HK-2 (cell line): ENCODE data around the gene RCSD1.
"Not testable (repeated sequence)": the region's sequence is repeated elsewhere in the genome, so short reads cannot be mapped to it uniquely, and the experiment has no call there.

ENCODE experiments used
- DNase-seq: peaks from one replicate; pipeline ENCODE4 v3.0.0-alpha.2; 2018; ENCODE audit not compliant: unreplicated experiment

Gene RCSD1, protein sequence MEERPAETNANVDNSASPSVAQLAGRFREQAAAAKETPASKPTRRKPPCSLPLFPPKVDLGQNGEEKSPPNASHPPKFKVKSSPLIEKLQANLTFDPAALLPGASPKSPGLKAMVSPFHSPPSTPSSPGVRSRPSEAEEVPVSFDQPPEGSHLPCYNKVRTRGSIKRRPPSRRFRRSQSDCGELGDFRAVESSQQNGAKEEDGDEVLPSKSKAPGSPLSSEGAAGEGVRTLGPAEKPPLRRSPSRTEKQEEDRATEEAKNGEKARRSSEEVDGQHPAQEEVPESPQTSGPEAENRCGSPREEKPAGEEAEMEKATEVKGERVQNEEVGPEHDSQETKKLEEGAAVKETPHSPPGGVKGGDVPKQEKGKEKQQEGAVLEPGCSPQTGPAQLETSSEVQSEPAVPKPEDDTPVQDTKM

DNA sequence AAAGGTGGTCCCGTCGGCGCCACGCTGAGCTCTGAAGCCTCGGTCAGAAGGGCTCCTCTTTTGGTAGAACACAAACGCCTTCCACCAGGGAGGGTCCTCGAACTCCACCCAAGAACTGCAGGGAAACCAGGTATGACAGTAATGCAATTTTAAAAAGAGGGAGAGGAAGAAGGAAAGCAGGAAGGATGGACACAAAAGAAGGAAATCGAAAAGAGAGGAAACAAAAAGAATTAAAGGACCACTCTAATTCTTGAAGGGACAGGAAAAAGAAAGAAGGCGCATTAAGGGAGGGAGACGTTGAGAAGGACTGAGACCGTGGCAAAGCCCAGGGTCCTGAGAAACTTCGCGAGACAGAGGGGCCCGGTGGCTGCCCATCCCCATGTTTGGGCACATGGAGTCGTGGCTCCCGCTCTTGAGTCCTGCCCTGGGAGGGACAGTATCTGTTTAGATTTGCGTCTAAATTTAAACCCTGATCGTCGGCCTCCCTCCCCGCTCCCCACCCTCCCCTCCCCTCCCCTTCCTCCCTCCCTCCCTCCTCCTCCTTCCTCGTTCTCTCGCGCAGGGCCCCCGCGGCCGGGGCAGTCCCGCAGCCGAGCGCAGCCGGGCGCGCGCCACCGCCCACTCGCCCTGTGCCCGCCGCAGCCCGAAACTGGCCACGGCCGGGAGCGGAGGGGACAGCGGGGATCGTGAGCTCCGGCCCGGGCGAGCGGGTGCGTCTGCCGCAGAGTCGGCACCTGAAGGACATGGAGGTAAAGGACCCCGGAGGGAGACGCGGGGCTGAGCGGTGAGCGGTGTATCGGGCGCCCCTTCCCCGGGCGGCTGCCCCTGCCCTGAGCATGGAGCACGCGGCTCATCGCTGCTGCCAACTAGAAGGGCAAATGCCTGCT lies at the start of gene RCSD1:
Gene RCSD1 (plus strand): TSS at position 552 of the 887 bp plus-strand sequence. CDS start 192 bp downstream, at position 744.
- DNase-seq = no peak

DNA sequence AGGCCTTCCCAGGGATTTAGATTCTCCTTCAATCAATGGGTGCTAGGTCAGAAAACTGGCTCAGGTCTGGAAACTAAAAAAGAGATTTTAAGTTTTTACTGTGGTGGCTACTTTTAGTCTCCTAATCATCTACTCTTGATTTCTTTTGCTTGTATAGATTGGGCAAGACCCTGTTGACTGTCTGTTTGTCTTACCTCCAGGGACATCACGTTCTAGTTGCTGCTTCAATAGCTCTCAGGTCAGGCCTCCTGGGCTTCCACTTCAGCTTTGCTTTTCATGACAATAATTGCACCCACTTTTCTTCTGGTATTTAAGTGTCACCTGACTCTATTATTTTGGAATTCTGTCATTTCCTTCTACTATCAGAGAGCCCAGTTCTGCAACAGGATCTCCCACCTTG lies 48.0 kb upstream of the RCSD1 start:
- no peak for DNase-seq

DNA sequence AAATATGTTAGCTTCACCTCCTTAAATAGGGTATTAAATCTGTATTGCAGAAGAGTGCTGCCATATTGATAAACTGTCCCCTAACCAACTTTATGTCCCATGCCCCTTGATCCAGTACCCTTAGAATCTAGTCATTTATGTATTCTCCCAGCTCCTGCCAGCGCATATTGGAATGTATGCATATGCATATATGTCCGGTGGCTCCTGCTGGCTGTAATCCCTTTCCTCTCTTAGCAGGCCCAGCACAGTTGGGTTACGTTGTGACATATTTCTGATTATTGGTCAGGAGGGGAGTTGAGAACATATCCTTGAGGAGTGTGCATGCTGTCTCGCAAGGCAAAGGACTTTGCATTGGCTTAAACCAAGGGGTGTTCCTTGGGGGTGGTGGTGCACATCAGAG lies 47.3 kb upstream of the RCSD1 start:
- no peak for DNase-seq

DNA sequence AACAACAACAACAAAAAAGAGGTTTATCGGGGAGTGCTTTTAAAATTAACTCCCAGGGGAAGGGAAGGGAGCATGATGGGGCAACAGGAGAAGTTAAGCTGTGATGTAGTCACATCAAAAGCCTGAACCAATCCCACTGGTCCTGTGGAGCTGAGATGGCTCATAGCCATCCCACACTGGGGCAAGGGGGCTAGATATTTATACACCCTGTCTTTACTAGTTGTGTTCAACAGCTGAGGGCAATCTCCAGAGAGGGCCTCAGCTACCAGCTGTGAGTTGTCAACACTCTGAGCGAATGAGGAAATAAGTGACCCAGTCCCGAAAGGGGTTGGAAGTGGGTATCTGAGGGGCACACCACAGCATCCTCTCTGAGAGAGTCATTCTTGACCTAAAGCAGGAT lies 45.5 kb upstream of the RCSD1 start:
- no peak for DNase-seq

DNA sequence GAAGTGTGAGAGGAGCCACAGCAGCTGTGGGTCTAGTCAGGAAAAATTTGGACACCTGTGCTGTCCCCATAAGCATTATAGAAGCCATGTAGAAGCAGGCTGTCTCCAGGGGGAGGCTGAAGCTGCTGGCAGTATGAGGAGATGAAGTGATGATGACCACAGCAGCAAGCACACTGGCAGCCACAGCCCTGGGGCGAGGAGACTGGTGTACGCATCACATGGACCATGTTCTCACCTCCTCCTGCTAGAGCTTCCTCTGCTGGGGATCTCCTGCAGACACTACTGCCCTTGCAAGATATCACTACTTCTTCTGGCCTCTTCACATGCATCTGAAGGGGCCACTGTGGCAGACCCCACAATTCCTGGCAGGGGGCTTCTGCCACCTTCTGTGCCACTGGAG lies 42.7 kb upstream of the RCSD1 start:
- no peak for DNase-seq

DNA sequence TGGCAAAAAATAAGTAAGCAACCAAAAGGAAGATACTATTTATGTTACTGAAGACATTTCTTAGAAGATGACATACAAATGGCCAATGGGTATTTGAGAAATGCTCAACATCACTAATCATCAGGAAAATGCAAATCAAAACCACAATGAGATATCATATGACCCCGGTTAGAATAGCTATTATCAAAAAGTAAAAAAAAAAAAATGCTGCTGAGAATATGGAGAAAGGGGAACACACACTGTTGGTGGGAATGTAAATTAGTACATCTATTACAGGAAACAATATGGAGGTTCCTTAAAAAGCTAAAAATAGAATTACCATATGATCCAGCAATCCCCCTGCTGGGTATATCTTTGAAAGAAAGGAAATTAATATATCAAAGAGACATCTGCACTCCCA lies 42.2 kb upstream of the RCSD1 start:
- no peak for DNase-seq

DNA sequence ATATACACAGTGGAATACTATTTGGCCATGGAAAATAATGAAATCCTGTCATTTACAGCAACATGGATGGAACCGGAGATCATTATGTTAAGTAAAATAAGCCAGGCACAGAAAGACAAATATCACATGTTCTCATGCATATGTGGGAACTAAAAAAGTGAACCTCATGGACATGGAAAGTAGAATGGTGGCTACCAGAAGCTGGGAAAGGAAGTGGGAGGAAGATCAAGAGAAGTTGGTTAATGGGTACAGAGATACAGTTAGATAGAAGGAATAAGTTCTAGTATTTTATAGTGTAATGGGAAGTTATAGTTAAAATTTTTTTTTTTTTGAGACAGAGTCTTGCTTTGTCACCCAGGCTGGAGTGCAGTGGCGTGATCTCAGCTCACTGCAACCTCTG lies 41.7 kb upstream of the RCSD1 start:
- DNase-seq = no peak

DNA sequence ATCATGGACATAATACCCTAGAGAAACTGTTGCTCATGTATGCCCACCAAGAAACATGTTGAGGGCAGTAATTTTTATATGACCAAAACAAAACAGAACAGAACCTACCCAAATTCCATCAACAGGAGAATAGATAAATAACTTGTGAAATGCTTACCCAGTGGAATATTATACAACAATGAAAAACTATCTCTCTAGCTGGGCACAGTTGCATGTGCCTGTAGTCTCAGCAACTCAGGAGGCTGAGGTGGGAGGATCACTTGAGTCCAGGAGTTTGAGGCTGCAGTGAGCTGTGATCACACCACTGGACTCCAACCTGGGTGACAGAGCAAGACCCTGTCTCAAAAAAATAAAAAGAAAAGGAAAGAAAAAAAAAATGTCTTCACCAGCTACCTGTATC lies 37.6 kb upstream of the RCSD1 start:
- no peak for DNase-seq

DNA sequence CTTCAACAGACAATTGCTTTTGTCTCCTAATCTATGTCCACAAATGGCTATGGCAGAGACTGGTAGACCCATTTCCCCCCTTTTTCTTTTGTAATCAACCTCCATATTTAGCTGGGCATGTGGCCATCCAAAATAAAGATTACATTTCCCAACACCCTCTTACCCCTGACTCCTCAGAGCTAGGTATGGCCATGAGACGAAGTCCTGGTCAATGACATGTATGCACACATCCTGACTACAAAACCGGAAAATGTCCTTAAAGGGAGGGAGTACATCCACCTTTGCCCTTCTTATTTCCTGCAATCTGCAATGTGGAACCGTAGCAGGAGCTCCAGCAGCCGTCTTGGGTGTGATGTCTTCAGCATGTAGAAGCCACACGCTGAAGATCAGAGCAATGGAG lies 36.2 kb upstream of the RCSD1 start:
- no peak for DNase-seq

DNA sequence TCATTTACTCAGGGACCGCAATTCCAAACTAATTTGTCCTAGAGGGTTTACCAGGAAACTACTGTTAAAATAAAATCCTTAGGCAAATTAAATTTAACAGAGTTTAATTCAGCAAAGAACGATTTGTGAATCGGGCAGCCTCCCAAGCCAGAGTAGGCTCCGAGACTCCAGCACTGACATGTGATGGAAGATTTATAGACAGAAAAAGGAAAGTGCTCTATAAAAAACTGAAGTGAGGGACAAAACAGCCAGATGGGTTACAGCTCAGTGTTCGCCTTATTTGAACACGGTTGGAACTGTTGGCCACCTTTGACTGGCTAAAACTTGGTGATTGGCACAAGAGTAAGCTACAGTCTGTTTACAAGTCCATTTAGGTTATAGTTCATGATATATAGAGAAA lies 35.2 kb upstream of the RCSD1 start:
- DNase-seq = no peak

DNA sequence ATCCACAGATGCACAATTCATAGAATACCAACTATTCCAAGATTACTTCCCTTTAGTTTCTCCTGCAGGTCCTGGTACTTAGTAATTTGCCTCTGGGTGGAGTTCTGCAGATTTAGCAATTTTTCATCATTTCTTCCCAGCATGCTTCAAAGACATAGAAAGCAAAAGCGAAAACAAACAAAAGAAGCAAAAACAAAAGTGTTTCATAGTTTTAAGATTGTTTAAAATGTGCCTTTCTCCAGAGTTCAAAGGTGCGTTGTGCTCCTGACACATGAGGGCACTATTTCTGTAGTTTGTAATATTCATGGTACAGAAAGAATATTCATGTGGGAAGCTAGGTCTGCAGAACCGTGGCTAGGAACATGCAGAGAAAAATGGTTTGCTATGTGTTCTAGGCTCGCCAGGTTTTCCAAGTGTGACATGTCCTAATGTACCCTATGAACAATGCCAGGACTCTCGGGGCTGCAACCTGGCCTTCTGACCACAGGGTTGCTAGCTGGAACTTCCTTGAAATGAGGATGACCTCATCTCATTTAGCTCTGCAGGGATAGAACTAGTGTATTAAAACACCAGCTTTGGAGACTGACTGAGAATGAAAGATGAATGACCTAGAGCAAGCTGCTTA lies 30.0 kb upstream of the RCSD1 start:
- DNase-seq = no peak

DNA sequence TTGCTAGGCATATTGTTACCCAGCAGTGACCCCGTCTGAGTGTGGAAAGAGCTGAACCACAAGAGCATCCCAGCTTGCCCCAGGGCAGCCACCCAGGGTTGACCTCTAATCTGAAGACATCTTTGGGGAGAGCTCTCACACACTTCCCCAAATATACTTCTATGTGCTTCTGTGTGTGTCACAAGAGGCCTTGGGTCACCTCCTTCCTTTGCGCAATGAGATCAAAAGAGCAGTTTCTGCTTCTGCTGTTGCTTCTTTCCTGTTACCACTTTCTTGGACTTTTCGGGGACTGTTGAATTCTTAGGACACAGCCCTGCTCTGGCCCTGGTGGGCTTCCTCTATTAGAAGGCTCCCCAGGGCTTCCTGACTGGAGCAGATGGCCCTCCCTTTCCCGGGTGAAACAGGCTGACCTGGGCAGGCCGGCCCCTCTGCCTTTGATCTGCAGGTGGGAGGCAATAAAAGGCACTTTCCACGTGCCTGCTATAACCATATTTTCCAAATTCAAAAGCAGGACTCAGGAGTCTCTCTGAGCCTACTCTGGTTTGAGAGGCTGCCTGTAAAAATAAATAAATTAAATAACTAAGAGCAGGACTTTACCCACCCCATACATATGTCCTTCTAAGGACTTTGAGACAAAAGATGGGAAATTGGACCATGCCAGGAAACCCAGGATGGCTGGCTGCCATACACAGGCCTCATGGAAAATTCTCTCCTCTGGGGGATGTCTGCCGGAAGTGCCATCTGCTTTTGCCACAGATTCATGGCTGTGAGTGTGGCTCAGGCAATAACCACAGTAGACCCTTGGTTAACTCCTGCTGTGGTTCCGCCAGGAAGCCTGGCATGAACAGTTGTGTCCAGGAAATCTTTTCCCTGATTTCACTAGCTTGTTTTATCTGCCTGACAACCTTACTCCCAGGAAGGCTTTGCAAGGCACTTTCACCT lies 28.3 kb upstream of the RCSD1 start:
- no peak for DNase-seq

DNA sequence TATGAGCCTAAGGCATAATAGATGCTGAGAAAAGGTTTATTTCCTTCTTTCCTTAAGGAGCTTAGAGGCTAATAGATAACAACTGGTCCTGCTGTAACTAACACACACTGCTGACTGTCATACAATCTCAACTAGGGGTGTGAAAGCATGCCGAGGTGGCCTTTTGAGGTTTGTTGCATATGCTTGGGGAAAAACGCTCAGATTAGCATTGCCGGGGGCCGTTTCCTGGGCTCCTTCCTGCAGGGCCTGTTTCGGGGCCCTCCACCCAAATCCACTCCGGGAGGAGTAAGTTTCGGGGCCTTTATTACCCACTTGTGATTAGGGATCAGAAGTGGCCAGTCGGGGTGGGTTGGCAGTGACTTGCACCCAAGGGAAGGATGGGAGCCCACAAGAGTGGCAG lies 27.2 kb upstream of the RCSD1 start:
- DNase-seq = no peak

DNA sequence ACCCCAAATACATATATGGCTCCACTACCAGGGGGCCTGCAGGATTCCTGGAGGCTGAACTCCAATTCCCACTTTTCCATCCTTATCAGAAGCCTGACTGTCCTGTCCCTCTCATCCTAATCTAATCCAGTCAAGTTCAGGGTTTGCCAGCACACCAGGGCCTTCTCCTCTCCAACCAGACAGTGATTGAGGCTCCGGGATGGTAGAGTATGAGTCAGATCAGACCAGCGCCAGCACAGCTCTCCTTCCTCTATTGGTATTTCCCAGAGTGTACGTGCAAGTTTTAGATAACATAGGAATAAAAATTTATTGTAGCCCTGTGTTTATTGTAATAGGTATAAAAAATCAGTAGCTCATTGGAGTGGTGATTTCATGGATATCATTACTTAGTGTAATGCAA lies 24.5 kb upstream of the RCSD1 start:
- DNase-seq = no peak

DNA sequence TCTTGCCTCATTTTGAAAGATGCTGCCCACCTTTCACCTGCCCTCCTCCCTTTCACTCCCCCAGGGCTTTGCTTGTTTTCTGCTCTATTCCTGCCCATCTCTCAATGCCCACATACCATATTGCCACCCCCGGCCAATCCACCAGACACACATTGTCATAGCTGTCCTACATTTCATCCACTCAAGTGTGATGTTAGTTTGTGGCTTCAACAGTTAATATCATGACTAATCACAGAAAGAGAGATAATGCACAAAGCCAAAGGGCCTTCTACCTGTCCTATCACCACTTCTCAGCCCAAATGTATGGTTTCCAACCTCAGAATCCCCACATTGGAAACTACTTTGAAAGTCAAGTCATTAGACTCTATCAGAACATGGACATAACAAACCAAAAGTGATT lies 18.0 kb upstream of the RCSD1 start:
- no peak for DNase-seq

DNA sequence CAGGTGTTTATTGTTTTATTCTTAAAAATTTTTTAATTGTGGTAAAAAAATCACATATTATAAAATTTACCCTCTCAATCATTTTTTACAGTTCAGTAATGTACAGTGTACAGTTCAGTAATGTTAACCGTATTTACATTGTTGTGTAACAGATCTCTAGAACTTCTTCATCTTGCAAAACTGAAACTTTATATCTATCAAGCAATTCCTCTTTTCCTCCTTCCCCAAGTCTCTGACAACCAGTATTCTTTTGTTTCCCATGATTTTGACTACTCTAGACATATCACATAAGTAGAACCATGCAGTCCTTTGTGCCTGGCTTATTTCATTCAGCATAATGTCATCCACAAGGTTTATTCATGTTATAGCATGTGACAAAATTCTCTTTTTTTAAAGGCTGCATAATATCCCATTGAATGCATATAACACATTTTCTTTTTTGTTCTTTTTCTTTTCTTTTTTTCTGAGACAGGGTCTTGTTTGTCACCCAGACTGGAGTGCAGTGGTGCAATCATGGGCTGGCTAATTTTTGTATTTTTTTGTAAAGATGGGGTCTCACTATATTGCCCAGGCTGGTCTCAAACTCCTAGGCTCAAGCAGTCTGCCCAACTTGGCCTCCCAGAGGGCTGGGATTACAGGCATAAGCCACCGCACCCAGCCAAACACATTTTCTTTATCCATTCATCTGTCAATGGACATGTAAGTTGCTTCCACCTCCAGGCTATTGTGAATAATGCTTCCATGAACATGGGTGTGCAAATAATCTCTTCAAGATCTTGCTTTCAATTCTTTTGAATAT lies 17.2 kb upstream of the RCSD1 start:
- DNase-seq = no peak

DNA sequence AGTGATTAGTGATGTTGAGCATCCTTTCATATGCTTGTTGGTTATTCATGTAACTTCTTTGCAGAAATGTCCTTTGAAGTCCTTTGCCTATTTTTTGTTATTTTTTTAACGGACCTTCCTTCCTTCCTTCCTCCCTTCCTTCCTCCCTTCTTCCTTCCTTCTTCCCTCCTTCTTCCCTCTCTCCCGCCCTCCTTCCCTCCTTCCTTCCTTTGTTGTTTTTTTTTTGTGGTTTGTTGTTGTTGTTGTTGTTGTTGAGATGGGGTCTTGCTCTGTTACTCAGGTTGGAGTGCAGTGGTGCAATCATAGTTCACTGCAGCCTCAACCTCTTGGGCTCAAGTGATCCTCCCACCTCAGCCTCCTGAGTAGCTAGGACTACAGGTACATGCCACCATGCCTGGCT lies 16.0 kb upstream of the RCSD1 start:
- DNase-seq = not testable (repeated sequence)

DNA sequence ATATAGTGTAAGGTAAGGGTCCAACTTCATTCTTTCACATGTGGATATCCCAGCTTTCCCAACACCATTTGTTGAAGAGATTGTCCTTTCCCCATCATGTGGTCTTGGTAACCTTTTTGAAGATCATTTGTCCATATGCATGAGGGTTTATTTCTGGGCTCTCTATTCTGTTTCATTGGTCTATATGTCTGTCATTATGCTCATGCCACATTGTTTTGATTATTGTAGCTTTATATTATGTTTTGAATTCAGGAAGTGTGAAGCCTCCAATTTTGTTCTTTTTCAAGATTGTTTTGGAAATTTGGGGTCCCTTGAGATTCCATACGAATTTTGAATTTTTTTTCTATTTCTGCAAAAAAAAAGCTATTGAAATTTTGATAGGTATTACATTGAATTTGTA lies 15.2 kb upstream of the RCSD1 start:
- no peak for DNase-seq

DNA sequence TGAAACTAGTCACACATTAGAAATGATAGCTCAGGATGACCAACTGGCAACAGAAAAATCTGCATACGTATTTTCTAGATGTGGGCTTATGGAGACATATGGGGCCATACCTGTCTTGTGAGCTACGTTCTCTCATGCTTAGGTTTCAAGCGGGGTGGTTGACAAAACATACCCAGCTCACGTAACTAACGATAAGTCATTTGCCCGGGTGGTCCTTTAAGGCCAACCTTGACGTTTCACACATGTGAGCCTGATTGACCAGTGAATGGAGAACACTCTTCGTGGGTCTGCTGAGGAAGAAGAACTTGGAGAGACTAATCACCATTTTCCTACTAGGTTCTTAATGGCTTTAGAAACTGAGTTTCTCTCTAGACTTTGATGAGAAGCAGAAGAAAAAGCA lies 13.5 kb upstream of the RCSD1 start:
- DNase-seq = no peak
